Measurements from ENCODE around the gene PTCRA.
"Not testable (repeated sequence)": the region's sequence is repeated elsewhere in the genome, so short reads cannot be mapped to it uniquely, and the experiment has no call there.

Gene PTCRA

GRCh38 chr6:42947950-42948349 is 32.1 kb downstream of the PTCRA start:
- TF ChIP-seq, protein P1, sequence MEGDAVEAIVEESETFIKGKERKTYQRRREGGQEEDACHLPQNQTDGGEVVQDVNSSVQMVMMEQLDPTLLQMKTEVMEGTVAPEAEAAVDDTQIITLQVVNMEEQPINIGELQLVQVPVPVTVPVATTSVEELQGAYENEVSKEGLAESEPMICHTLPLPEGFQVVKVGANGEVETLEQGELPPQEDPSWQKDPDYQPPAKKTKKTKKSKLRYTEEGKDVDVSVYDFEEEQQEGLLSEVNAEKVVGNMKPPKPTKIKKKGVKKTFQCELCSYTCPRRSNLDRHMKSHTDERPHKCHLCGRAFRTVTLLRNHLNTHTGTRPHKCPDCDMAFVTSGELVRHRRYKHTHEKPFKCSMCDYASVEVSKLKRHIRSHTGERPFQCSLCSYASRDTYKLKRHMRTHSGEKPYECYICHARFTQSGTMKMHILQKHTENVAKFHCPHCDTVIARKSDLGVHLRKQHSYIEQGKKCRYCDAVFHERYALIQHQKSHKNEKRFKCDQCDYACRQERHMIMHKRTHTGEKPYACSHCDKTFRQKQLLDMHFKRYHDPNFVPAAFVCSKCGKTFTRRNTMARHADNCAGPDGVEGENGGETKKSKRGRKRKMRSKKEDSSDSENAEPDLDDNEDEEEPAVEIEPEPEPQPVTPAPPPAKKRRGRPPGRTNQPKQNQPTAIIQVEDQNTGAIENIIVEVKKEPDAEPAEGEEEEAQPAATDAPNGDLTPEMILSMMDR (IDR thresholded peaks at IDR 0.05; ENCODE audit: borderline replicate concordance, control extremely low read depth, extremely low read depth, insufficient read depth, missing control alignments), result no peak
- DNase-seq (ENCODE audit: low spot score), result no peak
- in situ Hi-C loops (cut with MboI; ENCODE audit: low sequenced_read_pairs, unreplicated experiment), result no loop called here

DNA sequence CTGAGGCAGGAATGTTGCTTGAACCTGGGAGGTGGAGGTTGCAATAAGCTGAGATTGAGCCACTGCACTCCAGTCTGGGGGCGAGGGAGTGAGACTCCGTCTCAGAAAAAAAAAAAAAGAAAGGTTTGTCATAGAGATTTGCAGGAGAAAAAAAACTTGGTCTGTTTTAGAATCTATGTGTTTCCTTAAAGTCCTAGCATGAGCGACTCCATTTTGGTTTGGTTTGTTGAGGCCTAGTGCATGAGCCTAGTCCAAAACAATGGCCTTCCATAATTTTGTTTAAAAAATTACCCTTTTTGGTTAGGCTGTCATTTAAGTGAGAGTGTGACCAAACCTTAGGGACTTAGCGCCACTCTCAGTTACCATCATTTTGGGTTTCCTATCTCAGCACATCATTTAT is 36.5 kb downstream of the PTCRA start:
- in situ Hi-C loops (cut with MboI; ENCODE audit: low sequenced_read_pairs, unreplicated experiment), result no loop called here
- no peak for DNase-seq (ENCODE audit: low spot score)
- TF ChIP-seq, protein P1 (IDR thresholded peaks at IDR 0.05; ENCODE audit: borderline replicate concordance, control extremely low read depth, extremely low read depth, insufficient read depth, missing control alignments), result no peak

DNA sequence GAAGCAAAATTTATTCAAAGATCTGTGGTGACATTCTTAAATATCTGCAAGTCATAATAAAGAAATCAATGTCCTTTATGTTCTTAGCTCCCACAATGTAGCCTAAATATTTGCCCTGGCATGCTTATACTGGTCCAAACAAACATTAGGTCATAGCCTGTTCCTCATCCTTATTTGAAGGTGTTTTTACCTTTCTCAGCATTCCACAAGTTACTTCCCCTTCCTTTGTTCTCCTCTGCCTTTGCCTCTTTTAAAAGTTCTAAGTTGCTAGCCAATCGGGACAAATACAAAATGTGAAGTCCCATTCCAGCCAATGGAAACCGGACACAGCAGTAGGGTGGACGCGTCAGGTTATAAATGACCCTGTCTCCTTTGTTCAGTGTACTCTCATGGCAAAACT is 38.6 kb downstream of the PTCRA start:
- DNase-seq (ENCODE audit: low spot score); in situ Hi-C loops (cut with MboI; ENCODE audit: low sequenced_read_pairs, unreplicated experiment): not testable (repeated sequence)

GRCh38 chr6:42958125-42958524 is 42.3 kb downstream of the PTCRA start:
- DNase-seq (ENCODE audit: low spot score), result no peak
- TF ChIP-seq, protein P1 (IDR thresholded peaks at IDR 0.05; ENCODE audit: borderline replicate concordance, control extremely low read depth, extremely low read depth, insufficient read depth, missing control alignments), result no peak
- in situ Hi-C loops (cut with MboI; ENCODE audit: low sequenced_read_pairs, unreplicated experiment), result no loop called here

DNA sequence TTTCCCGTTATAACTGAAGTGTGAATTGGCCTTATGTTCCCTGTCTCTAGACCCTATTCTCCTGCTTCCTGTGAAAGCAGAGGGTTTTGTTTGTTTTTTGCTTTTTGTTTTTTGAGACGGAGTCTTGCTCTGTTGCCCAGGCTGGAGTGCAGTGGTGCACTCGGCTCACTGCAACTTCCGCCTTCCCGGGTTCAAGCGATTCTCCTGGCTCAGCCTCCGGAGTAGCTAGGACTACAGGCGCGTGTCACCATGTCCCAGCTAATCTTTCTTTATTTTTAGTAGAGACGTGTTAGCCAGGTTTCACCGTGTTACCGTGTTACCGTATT is 44.0 kb downstream of the PTCRA start:
- TF ChIP-seq, protein P1 (IDR thresholded peaks at IDR 0.05; ENCODE audit: borderline replicate concordance, control extremely low read depth, extremely low read depth, insufficient read depth, missing control alignments), result no peak
- in situ Hi-C loops (cut with MboI; ENCODE audit: low sequenced_read_pairs, unreplicated experiment), result no loop called here
- DNase-seq (ENCODE audit: low spot score), result no peak

GRCh38 chr6:42960243-42961019 is 44.6 kb downstream of the PTCRA start, which contains the start of gene GNMT:
TSS of gene GNMT (plus strand) at chr6:42960754. CDS start at chr6:42960768, 14 bp downstream.
- in situ Hi-C loops (cut with MboI; ENCODE audit: low sequenced_read_pairs, unreplicated experiment), result no loop called here
- peak; percentile 58 for DNase-seq (ENCODE audit: low spot score)
- TF ChIP-seq, protein P1 (IDR thresholded peaks at IDR 0.05; ENCODE audit: borderline replicate concordance, control extremely low read depth, extremely low read depth, insufficient read depth, missing control alignments), result no peak

DNA sequence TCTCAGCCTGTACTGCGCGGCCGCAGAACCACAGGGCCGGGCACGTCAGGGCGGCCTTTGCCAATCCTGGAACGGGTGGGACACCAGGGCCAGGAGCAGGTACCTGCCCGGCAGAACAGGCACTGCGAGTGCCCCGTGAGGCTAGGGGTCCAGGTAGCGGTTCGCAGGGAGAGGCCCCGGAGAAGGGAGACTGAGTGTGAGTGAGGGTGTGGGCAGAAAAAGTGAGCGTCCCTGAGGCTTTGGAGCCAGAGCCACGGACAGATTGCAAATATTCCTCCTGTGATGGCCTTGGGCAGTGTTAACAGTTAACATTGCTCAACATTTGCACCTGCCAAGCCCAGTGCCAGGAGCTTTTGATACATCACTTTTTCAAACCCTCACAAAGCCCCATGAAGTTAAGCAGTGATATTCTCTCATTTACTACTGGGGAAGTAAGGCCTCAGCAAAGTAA is 45.2 kb downstream of the PTCRA start:
- TF ChIP-seq, protein P1 (IDR thresholded peaks at IDR 0.05; ENCODE audit: borderline replicate concordance, control extremely low read depth, extremely low read depth, insufficient read depth, missing control alignments), result no peak
- in situ Hi-C loops (cut with MboI; ENCODE audit: low sequenced_read_pairs, unreplicated experiment), result no loop called here
- DNase-seq (ENCODE audit: low spot score), result no peak

Data from GM13976 (cell line).